Measurements from ENCODE around the gene SMAP2.
"Not testable (repeated sequence)": the region's sequence is repeated elsewhere in the genome, so short reads cannot be mapped to it uniquely, and the experiment has no call there.

Gene SMAP2

GRCh38 chr1:40373323-40374283, at the start of gene SMAP2:
TSS of gene SMAP2 (plus strand) at chr1:40373727. CDS start at chr1:40374121, 394 bp downstream.
- peak; percentile 97 for DNase-seq

GRCh38 chr1:40331403-40331802, 42.1 kb upstream of the SMAP2 start:
- DNase-seq, result not testable (repeated sequence)

- DNase-seq, result no peak
Measured at GRCh38 chr1:40332695-40333094, 40.8 kb upstream of the SMAP2 start.

GRCh38 chr1:40337443-40337842, 36.1 kb upstream of the SMAP2 start:
- DNase-seq, result no peak

GRCh38 chr1:40338745-40339419, 34.6 kb upstream of the SMAP2 start:
- DNase-seq, result peak; percentile 88

- no peak for DNase-seq
Measured at GRCh38 chr1:40339420-40340323, 33.9 kb upstream of the SMAP2 start.

GRCh38 chr1:40341491-40342380, 31.8 kb upstream of the SMAP2 start:
- DNase-seq, result no peak

- not testable (repeated sequence) for DNase-seq
Measured at GRCh38 chr1:40342381-40342717, 31.2 kb upstream of the SMAP2 start.

GRCh38 chr1:40344597-40344996, 28.9 kb upstream of the SMAP2 start:
- no peak for DNase-seq

GRCh38 chr1:40350391-40350790, 23.1 kb upstream of the SMAP2 start:
- no peak for DNase-seq

GRCh38 chr1:40351124-40351523, 22.4 kb upstream of the SMAP2 start:
- no peak for DNase-seq

- DNase-seq, result no peak
Measured at GRCh38 chr1:40352126-40352525, 21.4 kb upstream of the SMAP2 start.

- DNase-seq, result no peak
Measured at GRCh38 chr1:40353082-40353481, 20.4 kb upstream of the SMAP2 start.

- no peak for DNase-seq
Measured at GRCh38 chr1:40357625-40358024, 15.9 kb upstream of the SMAP2 start.

GRCh38 chr1:40360631-40361030, 12.9 kb upstream of the SMAP2 start:
- no peak for DNase-seq

- no peak for DNase-seq
Measured at GRCh38 chr1:40361201-40361600, 12.3 kb upstream of the SMAP2 start.

GRCh38 chr1:40361637-40362036, 11.9 kb upstream of the SMAP2 start:
- DNase-seq, result no peak

- no peak for DNase-seq
Measured at GRCh38 chr1:40362199-40362598, 11.3 kb upstream of the SMAP2 start.

- no peak for DNase-seq
Measured at GRCh38 chr1:40362699-40363098, 10.8 kb upstream of the SMAP2 start.

- DNase-seq, result no peak
Measured at GRCh38 chr1:40363721-40364120, 9.8 kb upstream of the SMAP2 start.

GRCh38 chr1:40371707-40372258, 1.7 kb upstream of the SMAP2 start:
- DNase-seq, result no peak
